GM18499 (cell line): Measurements from ENCODE around the gene MYMX.
"Not testable (repeated sequence)": the region's sequence is repeated elsewhere in the genome, so short reads cannot be mapped to it uniquely, and the experiment has no call there.

Experiments used
- ATAC-seq: cut with Tn5 transposase; IDR thresholded peaks from one replicate; pipeline ENCODE4 v1.9.1; 2021; ENCODE audit warnings: moderate number of reproducible peaks; ENCODE audit not compliant: insufficient read depth, unreplicated experiment

The MYMX gene

GRCh38 chr6:44216677-44217331, at the start of gene MYMX:
Gene MYMX, plus strand, starts transcription at chr6:44216926. Its CDS starts 546 bp downstream, at chr6:44217472.
- ATAC-seq, result no peak

GRCh38 chr6:44167567-44167966, 49.2 kb upstream of the MYMX start:
- no peak for ATAC-seq

- ATAC-seq, result no peak
Measured at GRCh38 chr6:44169154-44169553, 47.6 kb upstream of the MYMX start.

GRCh38 chr6:44169886-44170570, 46.7 kb upstream of the MYMX start:
- ATAC-seq, result no peak

- no peak for ATAC-seq
Measured at GRCh38 chr6:44171899-44172546, 44.7 kb upstream of the MYMX start.

- no peak for ATAC-seq
Measured at GRCh38 chr6:44172731-44173500, 43.8 kb upstream of the MYMX start.

- no peak for ATAC-seq
Measured at GRCh38 chr6:44176130-44176761, 40.5 kb upstream of the MYMX start.

GRCh38 chr6:44176762-44177509, 39.8 kb upstream of the MYMX start:
- no peak for ATAC-seq

GRCh38 chr6:44177691-44178423, 38.9 kb upstream of the MYMX start:
- no peak for ATAC-seq

GRCh38 chr6:44178424-44179071, 38.2 kb upstream of the MYMX start:
- ATAC-seq, result no peak

- ATAC-seq, result no peak
Measured at GRCh38 chr6:44179072-44179536, 37.6 kb upstream of the MYMX start.

- no peak for ATAC-seq
Measured at GRCh38 chr6:44179648-44180047, 37.1 kb upstream of the MYMX start.

- ATAC-seq, result no peak
Measured at GRCh38 chr6:44180406-44180805, 36.3 kb upstream of the MYMX start.

- no peak for ATAC-seq
Measured at GRCh38 chr6:44180886-44181285, 35.8 kb upstream of the MYMX start.

GRCh38 chr6:44181784-44182183, 34.9 kb upstream of the MYMX start:
- ATAC-seq, result not testable (repeated sequence)

GRCh38 chr6:44182911-44183390, 33.8 kb upstream of the MYMX start:
- ATAC-seq, result no peak

GRCh38 chr6:44183783-44184182, 32.9 kb upstream of the MYMX start:
- ATAC-seq, result no peak

- ATAC-seq, result not testable (repeated sequence)
Measured at GRCh38 chr6:44185356-44185755, 31.4 kb upstream of the MYMX start.
